ENCODE measurements around the gene RNU4-1.

DNA sequence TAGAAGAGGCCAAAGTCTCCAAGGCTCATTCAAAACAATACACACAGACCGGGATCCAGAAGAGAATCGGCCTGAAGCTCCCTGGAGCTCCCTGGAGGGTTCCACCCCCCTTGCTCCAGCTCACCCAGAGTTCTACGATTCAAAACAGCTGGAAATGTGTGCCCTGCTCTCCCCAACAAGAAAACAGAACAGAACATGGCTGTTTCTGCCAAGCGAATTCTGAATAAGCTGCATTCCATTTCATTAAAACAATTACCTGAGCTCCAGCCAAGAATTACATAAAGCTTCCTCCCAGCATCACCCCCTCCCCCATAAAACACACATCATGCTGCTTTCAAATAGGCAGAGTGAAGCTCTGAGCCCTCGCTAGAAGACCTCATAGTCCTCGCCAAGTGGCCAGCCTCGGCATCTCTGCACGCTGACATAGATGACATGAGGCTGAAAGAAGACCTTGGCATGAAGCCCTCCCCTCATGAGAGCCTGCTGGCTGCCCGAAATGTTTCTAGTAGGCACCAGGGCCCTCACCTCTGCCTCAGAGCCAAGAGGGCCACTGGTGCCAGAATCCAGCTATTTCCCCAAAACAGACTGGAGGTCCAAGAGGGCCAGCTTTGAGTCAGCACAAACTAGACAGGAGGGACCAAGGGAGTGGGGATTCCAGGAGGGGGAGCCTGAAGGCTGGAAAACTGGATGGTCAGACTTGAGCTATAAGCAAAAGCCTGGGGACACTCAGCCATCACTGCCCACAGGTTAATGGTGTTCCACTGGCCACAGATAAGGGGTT lies 35.8 kb downstream of the RNU4-1 start:
- TF ChIP-seq, protein P1, sequence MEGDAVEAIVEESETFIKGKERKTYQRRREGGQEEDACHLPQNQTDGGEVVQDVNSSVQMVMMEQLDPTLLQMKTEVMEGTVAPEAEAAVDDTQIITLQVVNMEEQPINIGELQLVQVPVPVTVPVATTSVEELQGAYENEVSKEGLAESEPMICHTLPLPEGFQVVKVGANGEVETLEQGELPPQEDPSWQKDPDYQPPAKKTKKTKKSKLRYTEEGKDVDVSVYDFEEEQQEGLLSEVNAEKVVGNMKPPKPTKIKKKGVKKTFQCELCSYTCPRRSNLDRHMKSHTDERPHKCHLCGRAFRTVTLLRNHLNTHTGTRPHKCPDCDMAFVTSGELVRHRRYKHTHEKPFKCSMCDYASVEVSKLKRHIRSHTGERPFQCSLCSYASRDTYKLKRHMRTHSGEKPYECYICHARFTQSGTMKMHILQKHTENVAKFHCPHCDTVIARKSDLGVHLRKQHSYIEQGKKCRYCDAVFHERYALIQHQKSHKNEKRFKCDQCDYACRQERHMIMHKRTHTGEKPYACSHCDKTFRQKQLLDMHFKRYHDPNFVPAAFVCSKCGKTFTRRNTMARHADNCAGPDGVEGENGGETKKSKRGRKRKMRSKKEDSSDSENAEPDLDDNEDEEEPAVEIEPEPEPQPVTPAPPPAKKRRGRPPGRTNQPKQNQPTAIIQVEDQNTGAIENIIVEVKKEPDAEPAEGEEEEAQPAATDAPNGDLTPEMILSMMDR (IDR thresholded peaks at IDR 0.05): no peak
- TF ChIP-seq, protein P2, sequence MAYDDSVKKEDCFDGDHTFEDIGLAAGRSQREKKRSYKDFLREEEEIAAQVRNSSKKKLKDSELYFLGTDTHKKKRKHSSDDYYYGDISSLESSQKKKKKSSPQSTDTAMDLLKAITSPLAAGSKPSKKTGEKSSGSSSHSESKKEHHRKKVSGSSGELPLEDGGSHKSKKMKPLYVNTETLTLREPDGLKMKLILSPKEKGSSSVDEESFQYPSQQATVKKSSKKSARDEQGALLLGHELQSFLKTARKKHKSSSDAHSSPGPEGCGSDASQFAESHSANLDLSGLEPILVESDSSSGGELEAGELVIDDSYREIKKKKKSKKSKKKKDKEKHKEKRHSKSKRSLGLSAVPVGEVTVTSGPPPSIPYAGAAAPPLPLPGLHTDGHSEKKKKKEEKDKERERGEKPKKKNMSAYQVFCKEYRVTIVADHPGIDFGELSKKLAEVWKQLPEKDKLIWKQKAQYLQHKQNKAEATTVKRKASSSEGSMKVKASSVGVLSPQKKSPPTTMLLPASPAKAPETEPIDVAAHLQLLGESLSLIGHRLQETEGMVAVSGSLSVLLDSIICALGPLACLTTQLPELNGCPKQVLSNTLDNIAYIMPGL (CRISPR knock-in tag; IDR thresholded peaks at IDR 0.05): no peak
- no peak for TF ChIP-seq ZNF219 (CRISPR knock-in tag; IDR thresholded peaks at IDR 0.05; ENCODE audit: borderline replicate concordance)

Data from WTC11 (cell line).